HUES6 (cell line): ENCODE measurements around the gene RIN2.

ENCODE experiments used
- H3K27ac ChIP-seq: 2 replicates; pipeline ENCODE4 v1.7.0; 2013; ENCODE audit warnings: low read depth, mild to moderate bottlenecking, low read length, inconsistent platforms
- H3K27me3 ChIP-seq: 2 replicates; pipeline ENCODE4 v1.6.1; 2013; ENCODE audit warnings: low read length; ENCODE audit not compliant: control insufficient read depth, insufficient read depth
- H3K36me3 ChIP-seq: 2 replicates; pipeline ENCODE4 v1.6.1; 2013; ENCODE audit warnings: low read length; ENCODE audit not compliant: control insufficient read depth, insufficient read depth
- H3K4me1 ChIP-seq: 2 replicates; pipeline ENCODE4 v1.6.1; 2013; ENCODE audit warnings: low read length; ENCODE audit not compliant: control insufficient read depth, insufficient read depth
- H3K4me3 ChIP-seq: 2 replicates; pipeline ENCODE4 v1.5.1; 2013; ENCODE audit warnings: low read depth, low read length
- H3K9ac ChIP-seq: one replicate; pipeline ENCODE4 v1.6.1; 2013; ENCODE audit warnings: mild to moderate bottlenecking, low read length
- H3K9me3 ChIP-seq: 2 replicates; pipeline ENCODE4 v1.6.1; 2013; ENCODE audit warnings: low read depth, low read length; ENCODE audit not compliant: control insufficient read depth, insufficient read depth

The RIN2 gene, protein sequence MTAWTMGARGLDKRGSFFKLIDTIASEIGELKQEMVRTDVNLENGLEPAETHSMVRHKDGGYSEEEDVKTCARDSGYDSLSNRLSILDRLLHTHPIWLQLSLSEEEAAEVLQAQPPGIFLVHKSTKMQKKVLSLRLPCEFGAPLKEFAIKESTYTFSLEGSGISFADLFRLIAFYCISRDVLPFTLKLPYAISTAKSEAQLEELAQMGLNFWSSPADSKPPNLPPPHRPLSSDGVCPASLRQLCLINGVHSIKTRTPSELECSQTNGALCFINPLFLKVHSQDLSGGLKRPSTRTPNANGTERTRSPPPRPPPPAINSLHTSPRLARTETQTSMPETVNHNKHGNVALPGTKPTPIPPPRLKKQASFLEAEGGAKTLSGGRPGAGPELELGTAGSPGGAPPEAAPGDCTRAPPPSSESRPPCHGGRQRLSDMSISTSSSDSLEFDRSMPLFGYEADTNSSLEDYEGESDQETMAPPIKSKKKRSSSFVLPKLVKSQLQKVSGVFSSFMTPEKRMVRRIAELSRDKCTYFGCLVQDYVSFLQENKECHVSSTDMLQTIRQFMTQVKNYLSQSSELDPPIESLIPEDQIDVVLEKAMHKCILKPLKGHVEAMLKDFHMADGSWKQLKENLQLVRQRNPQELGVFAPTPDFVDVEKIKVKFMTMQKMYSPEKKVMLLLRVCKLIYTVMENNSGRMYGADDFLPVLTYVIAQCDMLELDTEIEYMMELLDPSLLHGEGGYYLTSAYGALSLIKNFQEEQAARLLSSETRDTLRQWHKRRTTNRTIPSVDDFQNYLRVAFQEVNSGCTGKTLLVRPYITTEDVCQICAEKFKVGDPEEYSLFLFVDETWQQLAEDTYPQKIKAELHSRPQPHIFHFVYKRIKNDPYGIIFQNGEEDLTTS

DNA sequence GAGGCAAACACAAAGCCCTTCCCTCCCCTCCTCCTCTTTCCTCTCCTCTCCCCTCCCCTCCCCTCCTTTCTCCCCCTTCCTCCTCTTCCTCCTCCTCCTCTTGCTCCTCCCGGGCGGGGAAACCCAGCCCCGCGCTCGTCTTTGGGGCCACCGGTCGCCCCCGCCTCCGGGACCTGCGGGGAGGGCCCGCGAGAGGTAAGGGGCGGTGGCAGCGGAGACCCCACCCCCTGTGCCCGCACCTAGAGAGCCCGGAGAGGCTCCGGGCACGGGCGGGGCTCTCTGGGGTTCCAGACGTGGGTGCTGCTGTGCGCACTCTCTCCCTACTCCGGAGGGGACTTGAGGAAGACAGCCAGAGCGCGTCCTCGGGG is at the start of gene RIN2:
RIN2 (plus strand) TSS at position 126 of the 368 bp plus-strand sequence. CDS start 131,344 bp downstream, outside the sequence.
- H3K36me3 ChIP-seq = no peaks in the 10 kb centered on the region
- H3K9ac ChIP-seq = peak within 1 kb of the TSS; percentile 77
- peaks cover 9% of the 10 kb centered on the region for H3K4me1 ChIP-seq
- H3K4me3 ChIP-seq = peak within 1 kb of the TSS; percentile 94
- H3K27me3 ChIP-seq = peaks cover 25% of the 10 kb centered on the region
- H3K27ac ChIP-seq = peak within 1 kb of the TSS; percentile 32; the same call in 1 of the 2 replicates
- no peaks in the 10 kb centered on the region for H3K9me3 ChIP-seq

DNA sequence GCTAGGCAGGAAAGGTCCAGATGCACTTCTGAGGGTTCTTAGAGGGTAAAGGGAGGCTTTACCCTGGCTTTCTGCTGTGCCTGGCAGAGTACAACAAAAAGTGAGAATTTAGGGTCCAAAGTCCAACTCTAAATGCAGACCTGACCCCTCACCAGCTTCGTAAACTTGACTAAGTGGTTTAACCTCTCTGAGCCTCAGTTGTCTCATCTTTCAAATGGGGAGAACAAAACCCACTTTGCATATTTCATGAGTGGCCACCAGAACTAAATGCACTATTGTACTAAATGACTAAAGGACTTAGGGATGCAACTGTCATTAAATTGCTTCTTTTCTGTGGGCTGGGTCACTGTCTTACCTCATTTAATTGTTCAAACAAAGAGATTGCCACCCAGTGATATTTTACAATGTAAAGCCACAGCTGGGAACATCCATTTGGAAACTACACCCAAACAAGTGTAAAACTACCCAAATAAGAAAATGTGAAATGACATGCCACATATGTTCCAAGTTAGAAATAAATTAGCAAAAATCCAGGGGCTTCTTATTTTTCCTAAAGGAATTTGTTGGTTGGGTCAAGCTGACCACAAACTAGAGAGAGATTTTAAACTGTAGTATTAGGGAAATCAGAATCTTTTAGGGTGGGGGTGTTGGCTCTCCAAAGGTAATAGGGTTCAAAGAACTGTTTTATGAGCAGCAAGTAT is 48.3 kb upstream of the RIN2 start:
- Histone ChIP-seq H3K9me3 (no peaks in the 10 kb centered on the region), H3K27ac (no peak overlapping the region), H3K9ac (no peak overlapping the region), H3K4me1 (no peaks in the 10 kb centered on the region), H3K36me3 (no peaks in the 10 kb centered on the region), H3K27me3 (peaks cover 10% of the 10 kb centered on the region; the same call in 1 of the 2 replicates), H3K4me3 (no peak overlapping the region)

DNA sequence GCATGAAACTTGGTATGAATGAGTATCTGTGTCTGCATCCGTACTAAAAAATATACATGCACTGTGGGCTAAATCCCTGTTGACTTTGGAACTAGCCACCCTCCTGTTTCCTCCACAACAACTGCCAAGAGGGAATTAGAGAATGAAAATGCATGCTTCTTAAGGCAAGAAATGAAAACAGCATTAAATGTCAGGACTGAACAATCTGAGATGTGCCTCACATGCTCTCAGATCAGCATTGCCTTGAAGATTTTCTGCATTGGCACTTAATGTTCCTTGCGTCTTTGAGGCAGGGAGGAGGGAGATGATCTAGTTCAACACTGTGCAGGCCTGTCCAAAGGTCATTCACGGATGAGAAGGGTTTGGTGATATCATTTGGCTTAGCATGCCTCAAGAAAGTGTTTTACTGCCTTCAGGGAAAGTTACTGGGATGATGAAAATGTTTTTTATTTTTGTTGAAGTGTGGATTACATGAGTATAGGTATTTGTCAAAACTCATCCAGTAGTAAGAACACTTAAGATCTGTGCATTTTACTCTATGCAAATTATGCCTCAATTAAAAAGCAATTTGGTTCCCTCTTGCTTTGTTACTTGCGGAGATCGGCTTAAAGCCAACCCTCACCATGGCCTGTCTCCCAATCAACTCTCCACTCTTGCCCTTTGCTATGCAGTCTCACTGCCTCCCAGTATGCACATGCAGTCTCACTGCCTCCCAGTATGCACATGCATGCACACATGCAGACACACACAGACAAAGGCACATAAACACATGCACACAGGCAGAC is 47.5 kb upstream of the RIN2 start:
- no peak overlapping the region for H3K4me3 ChIP-seq
- H3K27ac ChIP-seq = no peak overlapping the region
- H3K36me3 ChIP-seq = no peaks in the 10 kb centered on the region
- H3K27me3 ChIP-seq = peaks cover 10% of the 10 kb centered on the region; the same call in 1 of the 2 replicates
- H3K4me1 ChIP-seq = no peaks in the 10 kb centered on the region
- no peak overlapping the region for H3K9ac ChIP-seq
- peaks cover 3% of the 10 kb centered on the region for H3K9me3 ChIP-seq

DNA sequence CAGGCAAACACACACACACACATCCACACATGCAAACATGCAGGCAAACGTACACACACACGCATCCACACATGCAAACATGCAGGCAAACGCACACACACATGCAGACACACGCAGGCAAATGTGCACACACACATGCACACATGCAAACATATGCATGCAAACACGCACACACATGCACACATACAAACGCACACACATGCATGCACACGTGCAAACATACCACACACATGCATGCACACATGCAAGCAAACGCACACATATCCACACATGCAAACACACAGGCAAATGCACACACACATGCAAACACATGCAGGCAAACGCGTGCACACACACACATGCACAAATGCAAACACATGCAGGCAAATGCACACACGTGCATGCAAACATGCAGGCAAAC is 46.9 kb upstream of the RIN2 start:
- Histone ChIP-seq H3K4me1 (no peaks in the 10 kb centered on the region), H3K27me3 (peaks cover 10% of the 10 kb centered on the region; the same call in 1 of the 2 replicates), H3K27ac (no peak overlapping the region), H3K4me3 (no peak overlapping the region), H3K9me3 (peaks cover 7% of the 10 kb centered on the region), H3K36me3 (no peaks in the 10 kb centered on the region), H3K9ac (no peak overlapping the region)

DNA sequence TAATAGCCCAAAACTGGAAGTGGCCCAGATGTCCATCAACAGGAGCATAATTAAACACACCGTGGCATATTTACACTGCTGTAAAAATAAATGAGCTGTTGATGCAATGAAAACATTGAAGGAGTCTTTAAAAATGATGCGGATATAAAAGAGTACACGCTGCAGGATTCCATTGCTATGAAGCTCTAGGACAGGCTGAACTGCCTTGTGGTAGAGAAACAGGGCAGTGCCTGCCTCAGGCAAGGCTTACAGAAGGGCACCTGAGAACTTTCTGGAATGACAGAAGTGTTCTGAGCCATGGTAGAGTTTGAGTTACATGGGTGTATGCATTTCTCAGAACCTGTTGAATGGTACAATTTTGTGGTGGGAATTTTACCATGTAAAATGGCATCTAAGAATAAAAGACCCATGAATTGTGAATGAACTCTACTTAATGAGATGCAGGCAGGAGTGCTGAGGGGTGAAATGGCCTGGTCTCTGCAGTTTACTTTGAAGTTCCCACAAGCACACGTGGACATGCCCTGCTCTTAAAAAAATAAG is 45.3 kb upstream of the RIN2 start:
- H3K9ac ChIP-seq = no peak overlapping the region
- no peak overlapping the region for H3K27ac ChIP-seq
- peaks cover 22% of the 10 kb centered on the region for H3K9me3 ChIP-seq
- H3K27me3 ChIP-seq = peaks cover 7% of the 10 kb centered on the region; the same call in 1 of the 2 replicates
- H3K36me3 ChIP-seq = no peaks in the 10 kb centered on the region
- no peak overlapping the region for H3K4me3 ChIP-seq
- no peaks in the 10 kb centered on the region for H3K4me1 ChIP-seq

DNA sequence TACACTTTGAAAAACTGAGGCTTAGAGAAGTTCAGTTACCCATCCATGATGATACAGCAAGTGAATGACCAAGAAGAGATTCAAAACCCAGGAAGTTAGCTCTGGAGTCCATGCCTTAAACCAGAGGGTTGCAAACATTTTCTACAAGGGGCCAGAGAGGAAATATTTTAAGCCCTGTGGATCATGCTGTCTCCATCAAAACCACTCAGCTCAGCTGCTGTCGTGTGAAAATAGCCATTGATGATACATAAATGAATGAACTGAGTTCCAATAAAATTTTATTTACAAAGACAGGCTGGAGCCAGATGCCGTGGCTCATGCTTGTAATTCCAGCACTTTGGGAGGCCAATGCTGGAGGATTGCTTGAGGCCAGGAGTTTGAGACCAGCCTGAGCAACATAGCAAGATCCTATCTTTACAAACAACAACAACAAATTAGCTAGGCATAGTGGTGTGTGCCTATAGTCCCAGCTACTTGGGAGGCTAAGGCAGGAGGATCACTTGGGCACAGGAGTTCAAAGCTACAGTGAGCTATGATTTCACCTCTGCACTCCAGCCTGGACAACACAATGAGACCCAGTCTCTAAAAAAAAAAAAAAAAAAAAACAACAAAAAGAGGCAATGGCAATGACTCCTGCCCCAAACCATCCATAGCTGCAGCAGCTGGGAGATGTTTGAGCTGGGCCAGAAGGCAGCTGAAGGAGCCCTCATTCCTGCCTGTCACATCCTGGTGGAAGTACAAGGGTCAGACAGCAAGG is 44.1 kb upstream of the RIN2 start:
- Histone ChIP-seq H3K9ac (no peak overlapping the region), H3K36me3 (no peaks in the 10 kb centered on the region)

DNA sequence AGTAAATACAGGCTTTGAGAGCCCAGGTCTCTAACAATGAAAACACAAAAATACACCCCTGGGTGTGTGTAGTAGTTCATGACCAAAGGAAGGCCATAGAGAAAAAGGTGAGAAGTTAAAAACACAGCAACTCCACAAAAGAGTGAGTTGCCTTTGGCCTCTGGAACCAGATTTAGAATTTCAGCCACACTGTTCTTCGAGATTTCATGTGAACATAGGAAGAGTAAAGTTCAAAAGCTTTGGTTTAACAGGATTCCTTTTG is 43.5 kb upstream of the RIN2 start:
- no peaks in the 10 kb centered on the region for H3K4me1 ChIP-seq
- no peak overlapping the region for H3K27ac ChIP-seq
- H3K9me3 ChIP-seq = peaks cover 24% of the 10 kb centered on the region
- no peaks in the 10 kb centered on the region for H3K27me3 ChIP-seq
- no peaks in the 10 kb centered on the region for H3K36me3 ChIP-seq
- no peak overlapping the region for H3K4me3 ChIP-seq
- no peak overlapping the region for H3K9ac ChIP-seq

More for the DNA sequence above, 44.1 kb upstream of the RIN2 start:
- no peak overlapping the region for H3K4me3 ChIP-seq
- no peak overlapping the region for H3K27ac ChIP-seq
- H3K4me1 ChIP-seq = no peaks in the 10 kb centered on the region
- peaks cover 24% of the 10 kb centered on the region for H3K9me3 ChIP-seq
- H3K27me3 ChIP-seq = no peaks in the 10 kb centered on the region

DNA sequence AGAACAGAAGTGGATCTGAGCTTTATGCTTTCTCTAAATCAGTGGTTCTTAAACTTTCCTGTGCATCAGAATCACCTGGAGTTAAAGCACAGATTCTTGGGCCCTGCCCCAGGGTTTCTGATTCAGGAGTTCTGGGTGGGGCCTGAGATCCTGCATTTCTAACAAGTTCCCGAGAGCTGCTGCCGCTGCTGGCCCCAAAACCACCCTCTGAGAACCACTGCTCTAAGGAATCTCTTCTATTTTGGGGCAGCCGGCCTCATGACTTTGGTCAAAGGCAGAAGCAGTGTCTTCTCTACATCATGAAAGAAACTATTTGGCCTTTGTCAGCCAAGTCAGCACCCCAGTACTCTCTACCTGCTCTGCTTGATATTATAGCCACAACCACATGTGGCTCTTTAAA is 42.1 kb upstream of the RIN2 start:
- Histone ChIP-seq H3K27me3 (no peaks in the 10 kb centered on the region), H3K4me3 (no peak overlapping the region), H3K27ac (no peak overlapping the region), H3K36me3 (no peaks in the 10 kb centered on the region), H3K9me3 (peaks cover 24% of the 10 kb centered on the region), H3K9ac (no peak overlapping the region), H3K4me1 (no peaks in the 10 kb centered on the region)

DNA sequence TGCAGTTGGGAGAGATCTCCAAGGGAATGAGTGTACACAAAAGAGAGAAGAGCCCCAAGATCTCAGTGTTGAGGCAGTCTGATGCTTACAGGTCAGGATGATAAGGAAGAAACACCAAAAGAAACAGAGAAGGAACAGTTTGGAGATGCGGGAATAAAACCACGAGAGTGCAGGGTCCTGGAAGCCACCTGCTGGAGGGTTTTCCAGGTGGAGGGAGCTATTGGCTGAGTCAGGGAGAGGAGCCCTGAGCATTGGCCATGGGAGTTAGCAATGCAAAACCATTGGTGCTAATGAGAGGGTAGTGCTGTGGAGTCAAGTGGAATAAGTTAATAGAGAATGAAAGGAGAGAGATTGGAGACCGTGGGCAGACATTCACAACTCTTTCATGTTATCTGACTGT is 39.2 kb upstream of the RIN2 start:
- Histone ChIP-seq H3K4me3 (no peak overlapping the region), H3K27ac (no peak overlapping the region), H3K9me3 (peaks cover 24% of the 10 kb centered on the region), H3K4me1 (no peaks in the 10 kb centered on the region), H3K36me3 (no peaks in the 10 kb centered on the region), H3K9ac (no peak overlapping the region), H3K27me3 (no peaks in the 10 kb centered on the region)

DNA sequence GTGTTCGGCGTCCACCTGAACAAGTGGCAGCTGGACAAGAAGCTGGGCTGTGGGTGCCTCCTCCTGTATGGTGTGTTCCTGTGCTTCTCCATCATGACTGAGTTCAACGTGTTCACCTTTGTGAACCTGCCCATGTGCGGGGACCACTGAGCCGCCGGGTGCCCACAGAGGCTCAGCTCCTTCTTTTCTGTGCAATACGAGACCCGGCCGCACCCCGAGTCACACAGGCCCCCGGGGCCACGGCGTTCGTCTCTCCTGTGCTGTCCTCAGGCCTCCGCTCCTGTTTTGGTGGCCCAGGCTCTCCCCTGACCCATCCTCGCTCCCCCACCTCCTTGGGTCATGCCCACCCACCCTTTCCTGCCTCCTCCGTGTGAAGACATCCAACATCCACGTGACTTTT is 37.1 kb upstream of the RIN2 start:
- Histone ChIP-seq H3K27ac (no peak overlapping the region), H3K9ac (no peak overlapping the region), H3K4me3 (no peak overlapping the region), H3K36me3 (no peaks in the 10 kb centered on the region), H3K4me1 (no peaks in the 10 kb centered on the region), H3K27me3 (no peaks in the 10 kb centered on the region), H3K9me3 (peaks cover 18% of the 10 kb centered on the region)
